Heart left ventricle (tissue), 13 donors: ENCODE measurements around the gene PRKN.

ENCODE experiments used
- POLR2A ChIP-seq, 2 donors: fragments of 450-650 bp; IDR thresholded peaks; one replicate each; pipeline ENCODE4 v1.6.1; 2017; ENCODE audit warnings: antibody characterized with exemption in 2 of 2, mild to moderate bottlenecking in 2 of 2, moderate library complexity in 2 of 2
- TF ChIP-seq, protein P1 (sequence below), 12 donors: fragments of 200-600 bp; sonication (generic) in 4 of 12; IDR thresholded peaks; one replicate each; pipeline versions ENCODE4 v1.5.0 to v1.8.0; 2018 to 2022; ENCODE audit warnings: antibody characterized with exemption in 12 of 12, mild to moderate bottlenecking in 5 of 12
- donor health status: ischemic (EF 13 %, LVEDD 7.1; RV severe dilation, severe dysfunction).
- donor health status: DM: no; HTN: yes; CAD: no.
- donor health status: DM: no; HTN: no; CAD: no.
- donor health status: ischemic (EF 25% LVEDD 6.9; RV normal size, moderate dysfunction).
- donor health status: ischemic (EF 25% LVEDD 5.7; RV mildly dilated, moderate dysfunction).
- donor health status: ischemic (EF 35%, LVEDD 5.7; RV mildly dilated, moderate dysfunction).
- donor health status: nonischemic (EF 11% LVEDD 7.7; RV severe dilation, severe dysfunction).
- donor health status: DM: yes; HTN: yes; CAD: no.
- donor health status: PGD.
- donor health status: ischemic (EF 29% LVEDD 5.4; RV normal size, mild dysfunction).
- donor health status: nonischemic (EF 23%, LVEDD 6.1; RV moderate dilation, normal function).

DNA sequence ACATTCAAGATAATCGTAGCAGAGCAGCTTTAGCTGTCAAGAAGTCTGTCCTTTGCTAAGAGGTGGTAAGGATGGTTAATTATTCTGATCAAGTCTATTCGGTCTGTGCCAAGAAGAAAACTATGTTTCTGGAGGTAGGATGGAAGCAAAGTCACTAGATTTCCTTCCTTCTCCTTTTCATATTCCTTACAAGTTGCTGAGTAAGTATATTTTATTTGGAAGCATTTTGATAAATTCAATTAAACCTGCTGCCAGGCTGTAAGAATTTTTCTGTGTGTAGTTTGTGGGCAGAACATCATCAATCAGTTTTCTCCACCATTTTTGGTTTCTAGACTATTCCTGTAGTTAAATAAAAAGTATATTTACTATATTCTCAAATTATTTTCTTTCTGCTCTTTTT lies 311.3 kb downstream of the PRKN start:
- TF ChIP-seq, protein P1, sequence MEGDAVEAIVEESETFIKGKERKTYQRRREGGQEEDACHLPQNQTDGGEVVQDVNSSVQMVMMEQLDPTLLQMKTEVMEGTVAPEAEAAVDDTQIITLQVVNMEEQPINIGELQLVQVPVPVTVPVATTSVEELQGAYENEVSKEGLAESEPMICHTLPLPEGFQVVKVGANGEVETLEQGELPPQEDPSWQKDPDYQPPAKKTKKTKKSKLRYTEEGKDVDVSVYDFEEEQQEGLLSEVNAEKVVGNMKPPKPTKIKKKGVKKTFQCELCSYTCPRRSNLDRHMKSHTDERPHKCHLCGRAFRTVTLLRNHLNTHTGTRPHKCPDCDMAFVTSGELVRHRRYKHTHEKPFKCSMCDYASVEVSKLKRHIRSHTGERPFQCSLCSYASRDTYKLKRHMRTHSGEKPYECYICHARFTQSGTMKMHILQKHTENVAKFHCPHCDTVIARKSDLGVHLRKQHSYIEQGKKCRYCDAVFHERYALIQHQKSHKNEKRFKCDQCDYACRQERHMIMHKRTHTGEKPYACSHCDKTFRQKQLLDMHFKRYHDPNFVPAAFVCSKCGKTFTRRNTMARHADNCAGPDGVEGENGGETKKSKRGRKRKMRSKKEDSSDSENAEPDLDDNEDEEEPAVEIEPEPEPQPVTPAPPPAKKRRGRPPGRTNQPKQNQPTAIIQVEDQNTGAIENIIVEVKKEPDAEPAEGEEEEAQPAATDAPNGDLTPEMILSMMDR (IDR thresholded peaks at IDR 0.05) = no peak
- TF ChIP-seq POLR2A (IDR thresholded peaks at IDR 0.05) = no peak
